H9 (cell line): Measurements from ENCODE around the gene PPP1R7. TPM values are rescaled to one million over a fixed set of nuclear protein-coding genes. Genes with fewer than 3 reads are reported as not detected.

Experiments used
- DNase-seq: peaks from one replicate; pipeline ENCODE4 v3.0.0-alpha.2; 2017
- H2AFZ ChIP-seq: one replicate; pipeline ENCODE4 v1.6.1; 2013; ENCODE audit warnings: mild to moderate bottlenecking, low read length, control low read depth, moderate library complexity
- H2AK5ac ChIP-seq: 2 replicates; pipeline ENCODE4 v1.6.1; 2013; ENCODE audit warnings: low read length, control low read depth, mixed read lengths; ENCODE audit not compliant: insufficient read length
- H2BK120ac ChIP-seq: one replicate; pipeline ENCODE4 v1.6.1; 2013; ENCODE audit warnings: low read depth, mild to moderate bottlenecking, low read length, control low read depth, inconsistent platforms; ENCODE audit not compliant: poor library complexity, severe bottlenecking
- H2BK12ac ChIP-seq: 2 replicates; pipeline ENCODE4 v1.6.1; 2013; ENCODE audit warnings: low read length, control low read depth, mixed read lengths, low read depth; ENCODE audit not compliant: insufficient read length
- H2BK15ac ChIP-seq: 2 replicates; pipeline ENCODE4 v1.6.1; 2013; ENCODE audit warnings: low read depth, low read length, control low read depth
- H2BK20ac ChIP-seq: one replicate; pipeline ENCODE4 v1.6.1; 2013; ENCODE audit warnings: low read depth, mild to moderate bottlenecking, low read length, control low read depth, inconsistent platforms; ENCODE audit not compliant: poor library complexity, severe bottlenecking
- H2BK5ac ChIP-seq: 2 replicates; pipeline ENCODE4 v1.6.1; 2013; ENCODE audit warnings: low read length, control low read depth, mixed read lengths; ENCODE audit not compliant: insufficient read length
- H3K14ac ChIP-seq: 2 replicates; pipeline ENCODE4 v1.6.1; 2013; ENCODE audit warnings: low read length, control low read depth; ENCODE audit not compliant: insufficient read depth
- H3K18ac ChIP-seq: 2 replicates; pipeline ENCODE4 v1.6.1; 2013; ENCODE audit warnings: low read depth, mild to moderate bottlenecking, mixed read lengths, low read length, control low read depth; ENCODE audit not compliant: insufficient read length
- H3K23ac ChIP-seq: 2 replicates; pipeline ENCODE4 v1.6.1; 2013; ENCODE audit warnings: low read length, control low read depth, mixed read lengths, low read depth; ENCODE audit not compliant: insufficient read length
- H3K23me2 ChIP-seq: 2 replicates; pipeline ENCODE4 v1.6.1; 2013; ENCODE audit warnings: low read depth, mild to moderate bottlenecking, mixed read lengths, low read length, control low read depth; ENCODE audit not compliant: insufficient read length, poor library complexity, severe bottlenecking
- H3K27ac ChIP-seq: 2 replicates; pipeline ENCODE4 v1.5.1; 2013; ENCODE audit warnings: low read length, control low read depth, mixed read lengths, low read depth; ENCODE audit not compliant: insufficient read length
- H3K27me3 ChIP-seq: 2 replicates; pipeline ENCODE4 v1.6.1; 2013; ENCODE audit warnings: low read length, control low read depth, inconsistent platforms; ENCODE audit not compliant: insufficient read depth
- H3K4ac ChIP-seq: 2 replicates; pipeline ENCODE4 v1.6.1; 2013; ENCODE audit warnings: low read depth, mild to moderate bottlenecking, control low read depth, inconsistent platforms, low read length, moderate library complexity
- H3K4me1 ChIP-seq: 2 replicates; pipeline ENCODE4 v1.6.1; 2013; ENCODE audit warnings: low read length, control low read depth, inconsistent platforms; ENCODE audit not compliant: insufficient read depth
- H3K4me2 ChIP-seq: 2 replicates; pipeline ENCODE4 v1.6.1; 2013; ENCODE audit warnings: low read length, control low read depth, mixed read lengths; ENCODE audit not compliant: insufficient read length, insufficient read depth
- H3K56ac ChIP-seq: 2 replicates; pipeline ENCODE4 v1.6.1; 2013; ENCODE audit warnings: low read depth, mild to moderate bottlenecking, mixed read lengths, low read length, control low read depth; ENCODE audit not compliant: insufficient read length
- H3K79me1 ChIP-seq: 2 replicates; pipeline ENCODE4 v1.6.1; 2013; ENCODE audit warnings: low read depth, mild to moderate bottlenecking, moderate library complexity, low read length, control low read depth, inconsistent platforms; ENCODE audit not compliant: insufficient read depth, poor library complexity, severe bottlenecking
- H3K79me2 ChIP-seq: 2 replicates; pipeline ENCODE4 v1.6.1; 2013; ENCODE audit warnings: low read length, control low read depth, inconsistent platforms; ENCODE audit not compliant: insufficient read depth
- H3K9ac ChIP-seq: 2 replicates; pipeline ENCODE4 v1.6.1; 2013; ENCODE audit warnings: low read length, control low read depth, mixed read lengths; ENCODE audit not compliant: insufficient read length; ENCODE audit errors: extremely low read depth
- H3K9me3 ChIP-seq: one replicate; pipeline ENCODE4 v1.6.1; 2013; ENCODE audit warnings: low read depth, low read length, inconsistent platforms; ENCODE audit not compliant: control insufficient read depth
- H3T11ph ChIP-seq: one replicate; pipeline ENCODE4 v1.6.1; 2013; ENCODE audit warnings: mild to moderate bottlenecking, low read length, control low read depth, inconsistent platforms
- H4K20me1 ChIP-seq: one replicate; pipeline ENCODE4 v1.6.1; 2013; ENCODE audit not compliant: control insufficient read depth, insufficient read length, insufficient read depth
- H4K5ac ChIP-seq: 2 replicates; pipeline ENCODE4 v1.6.1; 2013; ENCODE audit warnings: low read depth, mild to moderate bottlenecking, mixed read lengths, low read length, control low read depth; ENCODE audit not compliant: insufficient read length
- H4K8ac ChIP-seq: replicated peaks from 2 replicates; pipeline ENCODE4 v1.6.1; 2013; ENCODE audit warnings: low read length, control low read depth, mixed read lengths, low read depth; ENCODE audit not compliant: insufficient read length
- H4K91ac ChIP-seq: 2 replicates; pipeline ENCODE4 v1.6.1; 2013; ENCODE audit warnings: low read depth, mild to moderate bottlenecking, moderate library complexity, mixed read lengths, low read length, control low read depth; ENCODE audit not compliant: insufficient read length
- H3K27ac Mint-ChIP-seq, 3 experiments: 2 replicates in 2 of 3; 3 replicates in 1 of 3; pipeline ENCODE4 v1.8.0; 2020 to 2021; ENCODE audit warnings: mixed read lengths in 3 of 3, mild to moderate bottlenecking in 1 of 3, moderate library complexity in 1 of 3
- H3K27me3 Mint-ChIP-seq: 2 replicates; pipeline ENCODE4 v1.8.0; 2021; ENCODE audit warnings: low read depth, mild to moderate bottlenecking, moderate library complexity, mixed read lengths
- H3K36me3 Mint-ChIP-seq, 3 experiments: 2 replicates in 2 of 3; 3 replicates in 1 of 3; pipeline ENCODE4 v1.8.0; 2020 to 2021; ENCODE audit warnings: low read depth in 3 of 3, mixed read lengths in 3 of 3; ENCODE audit not compliant: insufficient read depth in 1 of 3
- H3K4me1 Mint-ChIP-seq, 2 experiments: 2 replicates each; pipeline ENCODE4 v1.8.0; 2020; ENCODE audit warnings: mixed read lengths in 2 of 2
- H3K4me3 Mint-ChIP-seq, 2 experiments: 2 replicates in 1 of 2; 3 replicates in 1 of 2; pipeline ENCODE4 v1.8.0; 2020 to 2021; ENCODE audit warnings: mild to moderate bottlenecking in 2 of 2, mixed read lengths in 2 of 2, moderate library complexity in 1 of 2
- H3K9me3 Mint-ChIP-seq, 2 experiments: 2 replicates in 1 of 2; 3 replicates in 1 of 2; pipeline ENCODE4 v1.8.0; 2020; ENCODE audit warnings: mild to moderate bottlenecking in 2 of 2, mixed read lengths in 2 of 2, moderate library complexity in 1 of 2
- CTCF ChIP-seq: fragments of 200-600 bp; sonication (generic); conservative IDR thresholded peaks from 3 replicates; pipeline ENCODE4 v1.8.0; 2021; ENCODE audit warnings: antibody characterized with exemption, mild to moderate bottlenecking
- WGBS: extraction: QIAGEN DNeasy Blood & Tissue Kit; methylation state at CpG from one replicate; pipeline ENCODE4 v1.1.7; 2013; ENCODE audit warnings: missing lambda C conversion rate, low lambda C conversion rate, mixed read lengths; ENCODE audit not compliant: insufficient read length; ENCODE audit errors: extremely low coverage; 5-methylcytosine and 5-hydroxymethylcytosine counted together
- total RNA-seq: library from RNA; stranded (reverse); gene quantifications from 2 replicates; pipeline ENCODE4 v1.2.1, GENCODE V29; 2021

Gene PPP1R7
- total RNA-seq, 1 experiment from 2014 or later: 60.2 TPM

- no peaks in the 10 kb centered on the region for H4K20me1 ChIP-seq
- H3T11ph ChIP-seq: no peak overlapping the region
- no peak overlapping the region for H3K27ac ChIP-seq
- H3K27me3 Mint-ChIP-seq: no peaks in the 10 kb centered on the region
- no peaks in the 10 kb centered on the region for H3K9me3 ChIP-seq
- H2AFZ ChIP-seq: no peak overlapping the region
- H3K23ac ChIP-seq: no peak overlapping the region
- H2AK5ac ChIP-seq: no peak overlapping the region
- H2BK20ac ChIP-seq: no peak overlapping the region
- H3K18ac ChIP-seq: no peak overlapping the region
- peaks cover 26 to 27% of the 10 kb centered on the region in 2 experiments for H3K4me1 Mint-ChIP-seq
- H3K27me3 ChIP-seq: no peaks in the 10 kb centered on the region
- H3K27ac Mint-ChIP-seq: no peak overlapping the region
- H3K4me2 ChIP-seq: no peak overlapping the region
- WGBS: no CpG with 5 or more reads among the region's 7 CpGs
- H3K56ac ChIP-seq: no peak overlapping the region
- H4K91ac ChIP-seq: no peak overlapping the region
- no peaks in the 10 kb centered on the region for H3K79me2 ChIP-seq
- no peak overlapping the region for H2BK12ac ChIP-seq
- DNase-seq: no peak
- no peak overlapping the region for H4K5ac ChIP-seq
- H3K4me3 Mint-ChIP-seq: no peak overlapping the region
- no peaks in the 10 kb centered on the region; a peak in 1 of 5 replicates for H3K9me3 Mint-ChIP-seq
- H2BK120ac ChIP-seq: no peak overlapping the region
- H3K36me3 Mint-ChIP-seq: peaks cover 0 to 24% (median 14%) of the 10 kb centered on the region in 3 experiments; a peak in 5 of 7 replicates
- H2BK15ac ChIP-seq: no peak overlapping the region
- no peak for TF ChIP-seq CTCF
- H3K4ac ChIP-seq: no peak overlapping the region
- no peak overlapping the region for H3K14ac ChIP-seq
- H3K79me1 ChIP-seq: no peaks in the 10 kb centered on the region
- H3K23me2 ChIP-seq: peaks cover 7% of the 10 kb centered on the region
- H3K4me1 ChIP-seq: peaks cover 11% of the 10 kb centered on the region; the same call in 1 of the 2 replicates
- H3K9ac ChIP-seq: no peak overlapping the region
- no peak overlapping the region for H4K8ac ChIP-seq
- H2BK5ac ChIP-seq: no peak overlapping the region
Measured at GRCh38 chr2:241153616-241154015, 3.3 kb downstream of the PPP1R7 start.
